SK-N-SH (cell line): ENCODE measurements around the gene FKBP8. TPM values are rescaled to one million over a fixed set of nuclear protein-coding genes. Genes with fewer than 3 reads are reported as not detected.

Experiments
- CTCF ChIA-PET: fragments of 300-600, 350-600 bp; formaldehyde crosslinking; extraction: SDS; loops from one replicate; lab custom pipeline; 2021; lab: Yijun Ruan, JAX
- POLR2A ChIA-PET: fragments of 350-600 bp; sonication (Branson Sonifier 250); formaldehyde crosslinking; extraction: SDS; loops from one replicate; lab custom pipeline; 2020; ENCODE audit warnings: antibody characterized with exemption, inconsistent platforms; lab: Yijun Ruan, JAX
- DNase-seq: peaks from one replicate; pipeline ENCODE4 v3.0.0; 2012
- H2AFZ ChIP-seq: fragments of 200-600 bp; sonication (generic); 2 replicates; pipeline ENCODE4 v1.8.1; 2016; ENCODE audit warnings: antibody characterized with exemption, mild to moderate bottlenecking, low read depth
- H3F3A ChIP-seq: fragments of 200-600 bp; sonication (generic); replicated peaks from 2 replicates; pipeline ENCODE3; 2016; ENCODE audit warnings: antibody characterized with exemption, mild to moderate bottlenecking; ENCODE audit not compliant: insufficient read depth
- H3K27ac ChIP-seq, 2 experiments: fragments of 200-500 bp in 1 of 2; fragments of 200-600 bp in 1 of 2; sonication (Bioruptor generic) in 1 of 2; sonication (generic), shearing (Covaris generic) in 1 of 2; 2 replicates each; pipeline versions ENCODE4 v1.5.1 to v1.6.1; 2014 to 2016; ENCODE audit warnings: low read depth in 2 of 2, inconsistent platforms in 1 of 2, low read length in 1 of 2, mild to moderate bottlenecking in 1 of 2, mixed read lengths in 1 of 2
- H3K27me3 ChIP-seq: fragments of 200-600 bp; sonication (generic), shearing (Covaris generic); 2 replicates; pipeline ENCODE4 v1.6.1; 2016; ENCODE audit warnings: mixed run types; ENCODE audit not compliant: insufficient read depth
- H3K36me3 ChIP-seq, 2 experiments: fragments of 200-500 bp in 1 of 2; fragments of 200-600 bp in 1 of 2; sonication (Bioruptor generic) in 1 of 2; sonication (generic) in 1 of 2; replicated peaks in 1 of 2; 2 replicates each; pipeline versions ENCODE3 to v1.5.1; 2014 to 2016; ENCODE audit warnings: low read length in 1 of 2, mild to moderate bottlenecking in 1 of 2; ENCODE audit not compliant: insufficient read depth in 2 of 2, control insufficient read depth in 1 of 2
- H3K4me1 ChIP-seq, 2 experiments: fragments of 200-500 bp in 1 of 2; fragments of 200-600 bp in 1 of 2; sonication (Bioruptor generic) in 1 of 2; sonication (generic), shearing (Covaris generic) in 1 of 2; 2 replicates each; pipeline versions ENCODE4 v1.5.1 to v1.6.1; 2014 to 2016; ENCODE audit warnings: low read depth in 1 of 2, low read length in 1 of 2, mixed run types in 1 of 2; ENCODE audit not compliant: insufficient read depth in 2 of 2, control insufficient read depth in 1 of 2
- H3K4me2 ChIP-seq: fragments of 200-600 bp; sonication (generic), shearing (Covaris generic); 2 replicates; pipeline ENCODE4 v1.6.1; 2017; ENCODE audit warnings: mixed run types
- H3K4me3 ChIP-seq, 2 experiments: fragments of 200-500 bp in 1 of 2; fragments of 200-600 bp in 1 of 2; sonication (Bioruptor generic) in 1 of 2; sonication (generic), shearing (Covaris generic) in 1 of 2; 2 replicates each; pipeline versions ENCODE4 v1.5.1 to v1.8.1; 2014 to 2016; ENCODE audit warnings: low read depth in 2 of 2, inconsistent platforms in 1 of 2, low read length in 1 of 2, mild to moderate bottlenecking in 1 of 2, mixed read lengths in 1 of 2, moderate library complexity in 1 of 2
- H3K79me2 ChIP-seq: fragments of 200-600 bp; sonication (generic); 2 replicates; pipeline ENCODE4 v1.8.1; 2017; ENCODE audit warnings: mild to moderate bottlenecking; ENCODE audit not compliant: insufficient read depth
- H3K9ac ChIP-seq: fragments of 200-600 bp; sonication (generic); 2 replicates; pipeline ENCODE4 v1.6.1; 2017; ENCODE audit warnings: mixed run types
- H3K9me2 ChIP-seq: fragments of 200-600 bp; sonication (generic); 2 replicates; pipeline ENCODE4 v1.6.1; 2017; ENCODE audit warnings: mixed run types
- H3K9me3 ChIP-seq: fragments of 200-600 bp; sonication (generic); 2 replicates; pipeline ENCODE4 v1.6.1; 2017; ENCODE audit warnings: mixed run types, mild to moderate bottlenecking, moderate library complexity
- H4K20me1 ChIP-seq: fragments of 200-600 bp; sonication (generic); 2 replicates; pipeline ENCODE4 v1.6.1; 2017; ENCODE audit warnings: mild to moderate bottlenecking, mixed run types; ENCODE audit not compliant: insufficient read depth
- CHD2 ChIP-seq: fragments of 150-350 bp; IDR thresholded peaks from 2 replicates; pipeline ENCODE4 v1.6.1; 2018; ENCODE audit warnings: low read length; ENCODE audit not compliant: partially characterized antibody
- CTCF ChIP-seq: fragments of 200-600 bp; sonication (generic); IDR thresholded peaks from 2 replicates; pipeline ENCODE4 v1.6.1; 2017; ENCODE audit warnings: antibody characterized with exemption, mild to moderate bottlenecking, moderate library complexity
- ELF1 ChIP-seq: IDR thresholded peaks from 2 replicates; pipeline ENCODE4 v1.4.0; 2012
- EZH2phosphoT487 ChIP-seq: fragments of 200-600 bp; sonication (generic); IDR thresholded peaks from 2 replicates; pipeline ENCODE4 v1.6.1; 2017; ENCODE audit warnings: low read depth, mixed run types, mild to moderate bottlenecking, antibody characterized with exemption, moderate library complexity, borderline replicate concordance
- FOXJ3 ChIP-seq: sonication (generic); formaldehyde crosslinking; IDR thresholded peaks from 2 replicates; pipeline ENCODE4 v1.5.1; 2020; ENCODE audit warnings: mild to moderate bottlenecking, missing genetic modification reagents
- GABPA ChIP-seq: IDR thresholded peaks from 2 replicates; pipeline ENCODE4 v1.4.0; 2012; ENCODE audit warnings: low read depth, mild to moderate bottlenecking
- JUND ChIP-seq: IDR thresholded peaks from 2 replicates; pipeline ENCODE4 v1.4.0; 2012
- MAX ChIP-seq: IDR thresholded peaks from 2 replicates; pipeline ENCODE4 v1.4.0; 2012; ENCODE audit warnings: low read depth
- MEF2A ChIP-seq: IDR thresholded peaks from 2 replicates; pipeline ENCODE4 v1.4.0; 2012; ENCODE audit warnings: low read depth, borderline replicate concordance
- MXI1 ChIP-seq: IDR thresholded peaks from 2 replicates; pipeline ENCODE4 v1.6.1; 2012; ENCODE audit warnings: mild to moderate bottlenecking, low read depth, low read length, improper control_type of control experiment
- POLR2AphosphoS5 ChIP-seq: IDR thresholded peaks from 2 replicates; pipeline ENCODE4 v1.6.1; 2012; ENCODE audit warnings: low read depth, low read length
- RFX5 ChIP-seq: IDR thresholded peaks from 2 replicates; pipeline ENCODE4 v1.6.1; 2012; ENCODE audit warnings: mild to moderate bottlenecking, improper control_type of control experiment, low read length
- RXRA ChIP-seq: IDR thresholded peaks from 2 replicates; pipeline ENCODE4 v1.4.0; 2012; ENCODE audit warnings: low read depth, mild to moderate bottlenecking, borderline replicate concordance
- SMC3 ChIP-seq: IDR thresholded peaks from 2 replicates; pipeline ENCODE4 v1.6.1; 2012; ENCODE audit warnings: low read depth, low read length, improper control_type of control experiment
- TCF12 ChIP-seq: IDR thresholded peaks from 2 replicates; pipeline ENCODE4 v1.4.0; 2012
- TEAD4 ChIP-seq: IDR thresholded peaks from 2 replicates; pipeline ENCODE4 v1.4.0; 2012; ENCODE audit warnings: mild to moderate bottlenecking, borderline replicate concordance; ENCODE audit not compliant: insufficient read depth
- USF2 ChIP-seq: fragments of 150-350 bp; IDR thresholded peaks from 2 replicates; pipeline ENCODE4 v1.6.1; 2017; ENCODE audit warnings: antibody characterized with exemption, low read length, low read depth, borderline replicate concordance
- ZBTB33 ChIP-seq: IDR thresholded peaks from 2 replicates; pipeline ENCODE4 v1.4.0; 2012; ENCODE audit warnings: low read depth, borderline replicate concordance
- WGBS: methylation state at CpG from one replicate; pipeline ENCODE4 v1.1.6; 2017; ENCODE audit warnings: low lambda C conversion rate; 5-methylcytosine and 5-hydroxymethylcytosine counted together
- polyA plus RNA-seq, 3 experiments: library from polyadenylated mRNA; depleted of rRNA; stranded (reverse); fragments of >200 nt; gene quantifications; 2 replicates each; pipeline ENCODE4 v1.2.3, GENCODE V29; 2012

FKBP8 gene
- polyA plus RNA-seq, 1 of the 3 experiments (the other 2 are of a cell fraction): 273 TPM

GRCh38 chr19:18551631-18552030 is 8.3 kb upstream of the FKBP8 start:
- H3K9ac ChIP-seq: no peak overlapping the region
- DNase-seq: no peak
- ChIA-PET CTCF (interaction anchor here (0.7 to 1.0 kb wide), 2 partner anchors 32 to 83 kb away, joined by 3 read pairs; no protein-coding TSS in a partner anchor), POLR2A (no interaction called here)
- TF ChIP-seq JUND (no peak), MXI1 (no peak), TEAD4 (no peak), SMC3 (no peak), CHD2 (no peak), ZBTB33 (no peak), EZH2phosphoT487 (no peak), FOXJ3 (CRISPR knock-in tag) (no peak), RFX5 (no peak), GABPA (no peak), MEF2A (no peak), MAX (no peak), TCF12 (no peak), POLR2AphosphoS5 (no peak), CTCF (no peak), USF2 (no peak), ELF1 (no peak), RXRA (no peak)
- no peak overlapping the region for H3K4me2 ChIP-seq
- no peaks in the 10 kb centered on the region for H3K36me3 ChIP-seq
- H2AFZ ChIP-seq: peak overlapping the region; percentile 35; the same call in 1 of the 2 replicates
- H3F3A ChIP-seq: peaks cover 3% of the 10 kb centered on the region
- H3K79me2 ChIP-seq: no peaks in the 10 kb centered on the region
- H3K4me3 ChIP-seq: no peak overlapping the region
- H3K27ac ChIP-seq: no peak overlapping the region
- no peaks in the 10 kb centered on the region for H3K9me3 ChIP-seq
- H3K4me1 ChIP-seq: no peaks in the 10 kb centered on the region
- no peaks in the 10 kb centered on the region for H3K9me2 ChIP-seq
- no peaks in the 10 kb centered on the region for H4K20me1 ChIP-seq
- 67% methylated on average over 6 of the region's 6 CpGs for WGBS
- H3K27me3 ChIP-seq: no peaks in the 10 kb centered on the region
